RCC 7860 (cell line): Measurements from ENCODE around the gene GLRA1.

ENCODE experiments used
- DNase-seq: peaks from one replicate; pipeline ENCODE4 v3.0.0-alpha.2; 2015; ENCODE audit warnings: low spot score
- FAIRE-seq: peaks from 2 replicates; lab custom pipeline; 2012; peaks lifted over from hg19 to GRCh38; lab: Jason Lieb, UNC

Gene GLRA1

GRCh38 chr5:151779531-151780125 is 145.0 kb downstream of the GLRA1 start:
- FAIRE-seq (no peak), DNase-seq (no peak)

- DNase-seq (no peak), FAIRE-seq (no peak)
Observed at GRCh38 chr5:151775025-151775606, 149.5 kb downstream of the GLRA1 start.

GRCh38 chr5:151773951-151774350 is 150.7 kb downstream of the GLRA1 start:
- FAIRE-seq = no peak
- no peak for DNase-seq

GRCh38 chr5:151772846-151773561 is 151.6 kb downstream of the GLRA1 start:
- DNase-seq (peak; percentile 21), FAIRE-seq (no peak)
